GM21526 (cell line): Measurements from ENCODE around the gene CCR9.

Experiments used
- ATAC-seq: cut with Tn5 transposase; IDR thresholded peaks from one replicate; pipeline ENCODE4 v1.9.1; 2021; ENCODE audit warnings: moderate library complexity; ENCODE audit not compliant: unreplicated experiment, low FRiP score

CCR9 gene

DNA sequence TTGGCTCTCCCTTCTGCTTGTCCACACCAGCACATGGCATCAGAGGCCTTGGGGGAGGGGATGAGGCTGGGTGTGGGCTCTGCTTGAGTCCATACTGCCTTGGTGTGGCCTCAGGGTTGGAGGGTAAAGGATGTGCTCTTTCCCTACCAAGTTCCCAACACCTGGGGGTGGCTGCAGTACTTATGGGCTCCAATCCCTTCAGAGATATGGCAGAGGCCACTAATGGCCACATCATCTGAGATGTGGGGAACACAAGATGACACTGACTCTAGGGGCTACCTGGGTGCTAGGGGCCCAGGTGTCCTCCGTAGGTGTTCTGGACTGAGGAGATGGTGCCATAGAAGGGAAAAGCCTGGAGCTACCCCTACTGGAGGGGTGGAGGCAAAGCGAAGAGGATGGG lies 63.8 kb downstream of the CCR9 start:
- no peak for ATAC-seq

DNA sequence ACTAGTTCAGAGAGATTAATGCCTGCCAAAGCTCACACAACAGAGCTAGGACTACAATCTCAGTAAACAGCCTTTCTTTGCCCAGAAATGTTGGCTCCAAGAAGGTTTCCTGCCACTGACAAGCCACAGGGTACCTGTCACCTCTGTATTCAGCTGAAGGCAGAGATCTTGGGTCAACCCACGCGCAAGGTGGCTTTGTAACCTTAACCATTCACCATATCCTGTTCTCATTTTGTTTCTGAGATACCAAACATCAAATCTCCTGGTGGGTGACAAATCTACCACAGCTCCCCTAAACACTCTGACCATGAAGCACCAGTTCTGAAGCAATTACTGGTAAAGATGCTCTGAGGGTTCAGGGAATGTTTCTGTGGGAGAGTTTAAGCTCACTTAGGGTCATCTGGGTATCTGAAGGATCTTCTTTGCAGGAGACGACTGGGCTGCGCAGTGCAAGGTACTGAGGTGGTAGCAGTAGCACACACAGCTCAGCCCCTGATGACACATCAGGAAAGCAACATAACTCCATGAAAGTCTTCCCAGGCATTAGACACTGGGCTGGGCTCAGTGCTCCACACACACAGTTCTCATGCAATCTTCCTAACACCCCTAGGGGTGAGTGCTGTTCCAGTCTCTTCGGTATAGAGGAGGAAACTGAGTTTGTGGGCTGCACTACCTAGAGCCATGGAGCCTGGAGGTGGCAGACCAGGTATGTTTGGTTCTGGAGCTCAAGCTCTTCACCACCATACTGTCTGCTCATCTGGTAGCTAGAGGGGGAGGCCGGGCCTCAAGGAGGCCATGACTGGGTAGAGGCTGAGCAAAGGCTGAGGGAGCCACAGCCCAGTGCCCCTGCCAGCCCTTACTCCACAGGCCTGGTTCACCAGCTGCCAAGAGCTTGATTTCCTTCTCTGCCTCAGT lies 64.6 kb downstream of the CCR9 start:
- ATAC-seq, result no peak

DNA sequence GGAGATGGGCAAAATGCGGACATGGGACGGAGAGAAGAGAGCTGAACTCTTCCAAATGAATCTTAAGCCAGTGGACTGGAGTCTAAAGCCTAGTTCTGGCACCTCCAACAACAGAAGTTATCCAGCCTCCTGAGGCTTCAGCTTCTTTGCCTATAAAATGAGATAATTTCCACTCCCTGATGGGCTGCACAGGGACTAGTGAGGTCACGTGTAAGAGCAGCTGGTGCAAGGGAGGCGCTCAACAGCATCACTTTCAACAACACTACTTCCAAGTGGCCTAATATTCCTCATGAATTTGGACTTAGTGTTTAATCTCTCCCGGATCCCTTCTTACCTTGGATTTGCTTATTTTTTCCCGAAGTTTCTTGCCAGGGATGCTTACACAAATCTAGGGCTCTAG lies 65.6 kb downstream of the CCR9 start:
- ATAC-seq, result no peak

DNA sequence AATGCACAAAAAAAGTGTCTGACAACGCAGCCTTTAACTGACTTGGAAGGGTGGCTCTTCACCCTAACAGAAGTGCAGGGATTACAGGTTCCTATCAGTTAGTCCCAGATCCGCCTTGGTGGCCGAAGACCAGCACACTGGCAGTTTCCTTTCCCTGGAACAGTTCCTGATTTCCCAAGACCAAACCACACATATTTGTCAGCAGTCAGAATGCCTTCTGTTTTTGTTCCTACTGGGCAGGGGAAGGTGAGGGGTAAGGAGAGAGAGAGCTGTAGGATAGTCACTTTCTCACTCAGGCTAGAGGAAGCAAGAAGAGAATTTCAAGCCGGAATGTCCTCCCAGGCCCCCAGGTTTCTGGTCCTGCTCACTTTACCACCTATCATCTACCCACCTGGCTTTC lies 66.1 kb downstream of the CCR9 start:
- no peak for ATAC-seq
